ENCODE results near the gene PSMD12. TPM values are rescaled to one million over a fixed set of nuclear protein-coding genes. Genes with fewer than 3 reads are reported as not detected.
"Not testable (repeated sequence)": the region's sequence is repeated elsewhere in the genome, so short reads cannot be mapped to it uniquely, and the experiment has no call there.

The PSMD12 gene
- total RNA-seq, 2 donors from 2014 or later, result 60.3 to 75.2 TPM

DNA sequence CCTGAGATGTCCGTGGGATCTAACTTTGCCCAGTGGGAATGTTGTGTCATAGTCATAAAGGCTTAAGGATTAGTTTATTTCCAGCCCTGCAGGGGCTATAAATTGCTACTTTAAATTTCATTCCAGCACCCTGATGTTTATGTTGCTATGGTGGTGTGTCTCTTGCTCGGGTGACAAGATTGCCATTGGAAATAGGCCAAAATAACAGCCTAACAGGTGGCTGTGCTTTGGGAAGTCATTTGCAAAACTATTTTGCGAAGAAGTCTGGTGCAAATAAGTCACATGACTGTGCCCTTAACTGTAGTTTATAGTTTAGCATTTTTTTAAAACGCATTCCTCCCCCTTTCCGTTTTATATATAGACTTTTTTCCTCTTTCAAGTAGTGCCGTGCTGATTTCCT, 33.8 kb upstream of the PSMD12 start:
- peak overlapping the region; percentile 98 for H3K27ac Mint-ChIP-seq
- peaks cover 3% of the 10 kb centered on the region in 2 donors for H3K36me3 Mint-ChIP-seq (ENCODE audit: insufficient read depth in 2 of 2)
- peaks cover 84% of the 10 kb centered on the region for H3K4me1 Mint-ChIP-seq (ENCODE audit: low read depth)
- no peaks in the 10 kb centered on the region for H3K9me3 Mint-ChIP-seq
- ATAC-seq (replicated peaks in 1 of 2) (no peak), DNase-seq (no peak)
- H3K27me3 Mint-ChIP-seq (ENCODE audit: low read depth), result no peaks in the 10 kb centered on the region
- peak overlapping the region; percentile 81 to 96 for H3K4me3 Mint-ChIP-seq

DNA sequence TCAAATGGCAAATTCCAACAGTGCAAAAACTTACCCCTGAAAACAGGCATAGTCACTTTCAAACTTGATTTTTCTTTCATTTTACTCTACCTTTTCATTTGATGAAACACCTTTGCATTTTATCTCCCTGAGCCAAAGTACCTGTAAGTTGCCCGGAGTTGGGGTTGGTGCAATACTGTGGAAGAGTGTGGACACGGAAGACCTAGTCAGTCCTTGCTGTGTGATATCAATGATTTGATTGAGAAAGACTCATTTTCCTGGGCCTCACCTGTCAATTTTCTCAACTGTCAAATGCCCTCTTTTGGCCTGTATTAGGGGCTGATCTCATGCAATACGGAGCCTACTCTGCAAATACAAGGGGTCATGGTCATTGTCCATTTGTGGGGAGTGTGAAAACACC, 33.3 kb upstream of the PSMD12 start:
- peak overlapping the region; percentile 98 for H3K27ac Mint-ChIP-seq
- no peak for DNase-seq
- no peaks in the 10 kb centered on the region for H3K9me3 Mint-ChIP-seq
- H3K4me3 Mint-ChIP-seq, result peak overlapping the region; percentile 81 to 96
- no peaks in the 10 kb centered on the region for H3K27me3 Mint-ChIP-seq (ENCODE audit: low read depth)
- peaks cover 3 to 6% of the 10 kb centered on the region in 2 donors for H3K36me3 Mint-ChIP-seq (ENCODE audit: insufficient read depth in 2 of 2)
- peaks cover 83% of the 10 kb centered on the region for H3K4me1 Mint-ChIP-seq (ENCODE audit: low read depth)
- no peak for ATAC-seq (replicated peaks in 1 of 2)

DNA sequence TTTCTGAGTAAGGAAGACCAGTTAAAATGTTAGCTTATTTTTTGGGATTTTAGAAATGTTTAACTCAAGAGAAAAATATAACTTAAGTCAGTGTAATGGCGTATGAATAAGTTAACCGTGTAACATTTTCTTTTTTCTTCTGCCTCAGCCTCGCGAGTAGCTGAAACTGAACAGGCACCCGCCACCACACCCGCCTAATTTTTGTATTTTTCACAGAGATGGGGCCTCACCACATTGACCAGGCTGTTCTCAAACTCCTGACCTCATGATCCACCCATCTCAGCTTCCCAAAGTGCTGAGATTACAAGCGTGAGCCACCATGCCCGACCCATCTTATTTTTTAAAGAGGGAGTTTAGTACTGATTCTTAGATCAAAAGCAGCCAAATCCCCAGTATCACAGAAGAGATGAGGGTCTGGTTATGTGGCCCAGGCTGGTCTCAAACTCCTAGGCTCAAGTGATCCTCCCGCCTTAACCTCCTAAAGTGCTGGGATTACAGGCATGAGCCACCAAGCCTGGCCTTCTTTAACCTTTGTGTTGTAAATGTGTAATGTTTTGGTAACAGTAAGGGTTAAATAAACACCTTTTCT, 27.5 kb upstream of the PSMD12 start:
- Mint-ChIP-seq H3K4me1 (ENCODE audit: low read depth) (peaks cover 82% of the 10 kb centered on the region), H3K4me3 (peak overlapping the region in 1 of 2 donors; percentile 54), H3K36me3 (ENCODE audit: insufficient read depth in 2 of 2) (peaks cover 5 to 10% of the 10 kb centered on the region in 2 donors)

DNA sequence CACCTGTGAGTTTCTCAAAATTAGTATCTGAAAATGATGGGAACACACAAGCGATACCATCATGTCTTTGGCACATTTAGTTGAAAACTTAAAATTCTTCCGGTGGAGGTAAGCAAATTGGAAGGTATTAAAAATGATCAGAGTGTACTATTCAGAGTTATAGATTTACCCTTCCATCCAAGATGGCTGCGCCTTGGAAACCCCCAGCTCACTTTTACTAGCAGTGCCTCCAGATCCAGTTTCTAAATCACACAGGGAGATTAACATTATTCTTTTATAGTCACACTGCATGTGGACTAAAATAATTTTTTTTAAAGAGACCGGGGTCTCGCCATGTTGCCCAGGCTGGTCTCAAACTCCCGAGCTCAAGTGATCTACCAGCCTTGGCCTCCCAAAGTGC, 25.7 kb upstream of the PSMD12 start:
- Mint-ChIP-seq H3K27me3 (ENCODE audit: low read depth) (no peaks in the 10 kb centered on the region), H3K36me3 (ENCODE audit: insufficient read depth in 2 of 2) (peaks cover 2 to 7% of the 10 kb centered on the region in 2 donors), H3K27ac (peak overlapping the region; percentile 94), H3K9me3 (no peaks in the 10 kb centered on the region), H3K4me1 (ENCODE audit: low read depth) (peaks cover 85% of the 10 kb centered on the region), H3K4me3 (peak overlapping the region; percentile 55 to 72)
- DNase-seq, result peak in 1 of 2 donors; percentile 44
- ATAC-seq (replicated peaks in 1 of 2), result no peak

More for the DNA sequence above, 27.5 kb upstream of the PSMD12 start:
- ATAC-seq (replicated peaks in 1 of 2) (no peak), DNase-seq (no peak)
- Mint-ChIP-seq H3K9me3 (no peaks in the 10 kb centered on the region), H3K27ac (peak overlapping the region; percentile 94), H3K27me3 (ENCODE audit: low read depth) (no peaks in the 10 kb centered on the region)

DNA sequence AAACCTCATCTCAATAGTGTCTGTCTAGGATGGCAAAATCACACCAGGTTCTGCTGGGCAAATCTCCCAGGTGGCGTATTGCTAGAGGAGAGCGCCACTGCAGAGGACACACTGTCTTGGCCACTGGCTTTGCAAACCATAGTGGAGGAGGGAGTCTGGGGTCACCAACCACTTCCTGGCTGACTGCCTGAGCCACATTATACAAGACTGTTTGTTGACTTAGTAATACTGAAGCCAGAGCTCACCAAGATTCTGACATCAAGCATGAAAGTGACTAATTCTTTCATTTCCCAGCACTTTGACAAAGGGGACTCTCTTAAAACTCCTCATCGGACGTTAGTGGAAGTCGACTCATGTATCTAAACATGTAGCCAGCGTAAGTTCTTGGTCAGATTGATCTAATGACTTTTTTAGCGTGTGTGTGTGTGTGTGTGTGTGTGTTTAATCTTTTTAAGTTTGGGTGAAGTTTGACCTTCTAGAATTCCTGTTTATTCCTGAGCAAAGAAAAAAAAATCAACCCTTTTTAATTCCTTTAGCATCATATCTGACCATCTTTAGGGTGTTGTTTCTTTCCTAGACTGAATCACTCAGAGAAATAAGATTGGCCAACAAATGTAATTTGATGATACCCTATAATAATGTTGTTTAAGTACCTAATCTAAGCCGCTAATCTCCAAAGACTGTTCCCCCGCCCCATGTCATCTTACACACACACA, 24.4 kb upstream of the PSMD12 start:
- Mint-ChIP-seq H3K27ac (peak overlapping the region; percentile 84), H3K4me1 (ENCODE audit: low read depth) (peaks cover 96% of the 10 kb centered on the region)

DNA sequence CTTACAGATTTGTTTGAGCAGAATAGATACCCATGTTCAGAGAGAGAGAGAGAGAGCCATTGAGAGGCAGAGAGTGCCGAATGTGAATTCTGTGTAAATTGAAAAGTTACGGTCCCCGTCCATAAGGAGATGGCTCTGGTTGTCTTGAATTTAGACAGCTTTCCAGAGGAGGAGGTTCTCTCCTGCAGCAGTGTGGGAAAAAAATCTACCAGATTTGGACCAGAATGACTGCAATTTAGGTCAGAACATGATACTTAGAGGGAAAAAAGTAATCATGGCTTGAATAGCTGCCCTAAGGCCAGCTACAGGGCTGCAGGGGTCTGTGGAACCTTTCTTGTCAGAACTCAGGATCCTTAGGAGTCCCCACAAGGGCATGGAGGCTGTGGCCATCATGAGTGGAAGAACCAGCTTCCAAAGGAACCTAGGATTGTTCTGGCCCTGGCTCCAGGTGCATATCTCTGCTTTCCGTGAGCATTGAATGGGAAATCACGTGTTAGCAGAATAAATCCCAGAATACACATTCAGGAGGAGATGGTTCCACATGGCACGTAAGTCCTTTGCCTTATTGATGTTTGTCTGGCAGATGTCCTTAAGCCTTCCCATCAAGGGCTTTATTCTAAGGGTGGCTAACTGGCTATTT, 23.7 kb upstream of the PSMD12 start:
- peaks cover 0 to 2% of the 10 kb centered on the region in 2 donors for H3K9me3 Mint-ChIP-seq
- H3K27me3 Mint-ChIP-seq (ENCODE audit: low read depth), result no peaks in the 10 kb centered on the region
- H3K4me1 Mint-ChIP-seq (ENCODE audit: low read depth), result peaks cover 93% of the 10 kb centered on the region
- DNase-seq, result no peak
- peak overlapping the region; percentile 64 to 68 for H3K4me3 Mint-ChIP-seq
- no peak for ATAC-seq (replicated peaks in 1 of 2)
- peak overlapping the region; percentile 84 for H3K27ac Mint-ChIP-seq
- H3K36me3 Mint-ChIP-seq (ENCODE audit: insufficient read depth in 2 of 2), result peaks cover 3 to 8% of the 10 kb centered on the region in 2 donors

More for the DNA sequence above, 24.4 kb upstream of the PSMD12 start:
- Mint-ChIP-seq H3K36me3 (ENCODE audit: insufficient read depth in 2 of 2) (peaks cover 2 to 7% of the 10 kb centered on the region in 2 donors), H3K4me3 (peak overlapping the region; percentile 64 to 68), H3K9me3 (no peaks in the 10 kb centered on the region), H3K27me3 (ENCODE audit: low read depth) (no peaks in the 10 kb centered on the region)
- peak; percentile 85 to 88 for DNase-seq
- peak; percentile 94 to 97 for ATAC-seq (replicated peaks in 1 of 2)

DNA sequence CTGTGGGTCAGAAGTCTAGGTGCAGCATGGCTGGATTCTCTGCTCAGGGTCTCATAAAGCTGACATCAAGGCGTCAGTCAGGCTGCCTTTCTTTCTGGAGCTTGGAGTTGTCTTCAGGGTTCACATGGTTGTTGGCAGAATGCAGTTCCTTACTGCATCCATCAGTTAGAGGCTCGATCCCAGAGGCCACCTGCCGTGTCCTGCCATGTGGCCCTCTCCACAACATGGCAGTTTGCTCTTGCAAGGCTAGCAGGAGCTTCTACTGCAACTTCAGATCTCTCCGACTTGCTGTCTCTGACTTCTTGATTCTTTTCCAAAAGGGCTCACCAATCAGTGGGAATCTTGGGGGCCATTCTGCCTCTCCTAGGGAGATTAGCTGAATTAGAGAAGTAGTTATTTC, 22.6 kb upstream of the PSMD12 start:
- ATAC-seq (replicated peaks in 1 of 2) (no peak), DNase-seq (no peak)
- Mint-ChIP-seq H3K27me3 (ENCODE audit: low read depth) (no peaks in the 10 kb centered on the region), H3K4me3 (no peak overlapping the region), H3K4me1 (ENCODE audit: low read depth) (peaks cover 84% of the 10 kb centered on the region), H3K9me3 (peaks cover 0 to 2% of the 10 kb centered on the region in 2 donors), H3K27ac (peak overlapping the region; percentile 84), H3K36me3 (ENCODE audit: insufficient read depth in 2 of 2) (peaks cover 1% of the 10 kb centered on the region in 2 donors)

DNA sequence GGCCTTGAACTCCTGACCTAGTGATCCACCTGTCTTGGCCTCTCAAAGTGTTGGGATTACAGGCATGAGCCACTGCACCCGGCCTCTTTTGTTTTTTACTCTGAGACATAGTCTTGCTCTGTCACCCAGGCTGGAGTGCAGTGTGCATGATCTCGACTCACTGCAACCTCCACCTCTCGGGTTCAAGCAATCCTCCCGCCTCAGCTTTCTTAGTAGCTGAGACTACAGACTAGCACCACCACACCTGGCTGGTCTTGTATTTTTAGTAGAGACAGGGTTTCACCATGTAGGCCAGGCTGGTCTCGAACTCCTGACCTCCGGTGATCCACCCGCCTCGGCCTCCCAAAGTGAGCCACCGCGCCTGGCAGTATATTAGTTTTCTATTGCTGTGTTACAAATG, 22.2 kb upstream of the PSMD12 start:
- DNase-seq; ATAC-seq (replicated peaks in 1 of 2); H3K9me3 Mint-ChIP-seq; H3K36me3 Mint-ChIP-seq (ENCODE audit: insufficient read depth in 2 of 2); H3K27me3 Mint-ChIP-seq (ENCODE audit: low read depth): not testable (repeated sequence)
- Mint-ChIP-seq H3K4me1 (ENCODE audit: low read depth) (peaks cover 84% of the 10 kb centered on the region), H3K27ac (peak overlapping the region; percentile 84), H3K4me3 (peak overlapping the region in 1 of 2 donors; percentile 15)

DNA sequence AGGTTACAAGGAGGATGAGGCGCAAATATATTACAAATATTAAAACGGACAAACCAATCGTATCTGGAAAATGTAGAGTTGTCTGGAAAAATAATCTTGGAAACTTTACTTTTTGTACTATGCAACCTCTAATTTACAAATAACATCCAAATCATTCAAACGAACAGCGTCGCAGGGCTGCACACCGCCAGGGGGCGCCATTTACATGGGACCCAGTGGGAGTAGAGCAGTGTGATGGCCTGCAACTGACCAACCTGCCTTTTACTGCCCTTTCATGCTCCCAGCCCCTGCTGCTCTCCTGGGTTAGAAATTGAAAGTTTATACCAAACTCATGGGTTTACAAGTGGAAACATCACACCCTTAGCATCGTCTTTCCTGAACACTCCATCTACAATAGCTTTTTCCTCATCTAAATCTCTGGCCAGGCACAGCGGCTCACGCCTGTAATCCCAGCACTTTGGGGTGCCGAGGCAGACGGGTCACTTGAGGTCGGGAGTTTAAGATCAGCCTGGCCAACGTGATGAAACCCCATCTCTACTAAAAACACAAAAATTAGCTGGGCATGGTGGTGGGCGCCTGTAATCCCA, 20.7 kb upstream of the PSMD12 start:
- Mint-ChIP-seq H3K27ac (peak overlapping the region; percentile 38), H3K27me3 (ENCODE audit: low read depth) (no peaks in the 10 kb centered on the region), H3K36me3 (ENCODE audit: insufficient read depth in 2 of 2) (peaks cover 1% of the 10 kb centered on the region in 2 donors), H3K9me3 (peaks cover 0 to 2% of the 10 kb centered on the region in 2 donors), H3K4me3 (peak overlapping the region in 1 of 2 donors; percentile 13), H3K4me1 (ENCODE audit: low read depth) (peaks cover 81% of the 10 kb centered on the region)
- no peak for ATAC-seq (replicated peaks in 1 of 2)
- DNase-seq, result peak; percentile 74 to 86

DNA sequence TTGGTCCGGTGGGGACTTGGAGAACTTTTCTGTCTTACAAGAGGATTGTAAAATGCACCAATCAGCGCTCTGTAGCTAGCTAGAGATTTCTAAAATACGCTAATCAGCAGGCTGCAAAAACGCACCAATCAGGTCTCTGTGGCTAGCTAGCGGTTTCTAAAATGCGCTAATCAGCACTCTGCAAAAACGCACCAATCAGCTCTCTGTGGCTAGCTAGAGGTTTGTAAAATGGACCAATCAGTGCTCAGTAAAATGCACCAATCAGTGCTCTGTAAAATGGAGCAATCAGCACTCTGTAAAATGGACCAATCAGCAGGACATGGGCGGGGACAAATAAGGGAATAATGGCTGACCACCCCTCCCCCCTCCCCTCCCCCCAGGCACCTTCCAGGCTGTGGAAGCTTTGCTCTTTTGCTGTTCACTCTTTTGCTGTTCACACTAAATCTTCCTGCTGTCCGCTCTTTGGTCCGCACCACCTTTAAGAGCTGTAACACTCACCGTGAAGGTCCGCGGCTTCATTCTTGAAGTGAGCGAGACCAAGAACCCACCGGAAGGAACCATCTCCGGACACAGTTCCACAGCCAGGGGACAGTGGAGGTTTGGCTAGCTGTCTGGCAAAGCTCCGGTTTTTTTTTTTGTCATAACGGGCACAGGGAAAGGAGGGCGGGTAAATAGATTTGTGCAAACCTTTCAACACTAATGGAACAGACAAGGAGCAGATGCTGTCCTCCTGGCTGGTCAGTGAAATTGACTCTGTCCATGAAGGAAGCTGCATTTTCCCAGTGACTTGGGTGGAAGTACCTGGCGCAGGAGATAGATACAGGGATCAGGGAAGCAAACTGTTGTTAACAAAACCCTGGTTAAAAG, 19.0 kb upstream of the PSMD12 start:
- H3K4me3 Mint-ChIP-seq, result no peak overlapping the region
- peaks cover 0 to 2% of the 10 kb centered on the region in 2 donors for H3K9me3 Mint-ChIP-seq
- no peak overlapping the region for H3K27ac Mint-ChIP-seq
- peaks cover 1 to 6% of the 10 kb centered on the region in 2 donors for H3K36me3 Mint-ChIP-seq (ENCODE audit: insufficient read depth in 2 of 2)
- H3K4me1 Mint-ChIP-seq (ENCODE audit: low read depth), result peaks cover 76% of the 10 kb centered on the region
- DNase-seq, result no peak
- ATAC-seq (replicated peaks in 1 of 2), result no peak
- no peaks in the 10 kb centered on the region for H3K27me3 Mint-ChIP-seq (ENCODE audit: low read depth)

DNA sequence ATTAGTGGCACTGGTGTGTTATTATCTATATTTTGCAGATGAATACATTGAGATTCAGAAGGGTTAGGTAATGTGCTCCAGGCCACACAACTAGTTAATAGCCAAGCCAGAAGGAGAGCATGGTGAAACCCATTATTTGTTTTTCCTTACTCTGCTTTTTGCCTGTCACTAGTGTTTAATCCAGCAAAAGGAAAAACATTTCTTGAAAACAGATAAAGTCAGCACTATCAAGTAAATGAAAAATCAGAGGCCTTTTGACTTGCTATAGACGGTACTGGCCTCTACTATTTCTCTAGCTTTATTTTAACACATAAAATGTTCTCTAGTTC, 15.5 kb upstream of the PSMD12 start:
- DNase-seq (no peak), ATAC-seq (replicated peaks in 1 of 2) (no peak)
- H3K36me3 Mint-ChIP-seq (ENCODE audit: insufficient read depth in 2 of 2), result peaks cover 6 to 14% of the 10 kb centered on the region in 2 donors
- H3K4me1 Mint-ChIP-seq (ENCODE audit: low read depth), result peaks cover 55% of the 10 kb centered on the region
- H3K27ac Mint-ChIP-seq, result peak overlapping the region; percentile 92
- H3K27me3 Mint-ChIP-seq (ENCODE audit: low read depth), result no peaks in the 10 kb centered on the region
- peak overlapping the region; percentile 46 to 60 for H3K4me3 Mint-ChIP-seq
- H3K9me3 Mint-ChIP-seq, result peaks cover 0 to 2% of the 10 kb centered on the region in 2 donors

DNA sequence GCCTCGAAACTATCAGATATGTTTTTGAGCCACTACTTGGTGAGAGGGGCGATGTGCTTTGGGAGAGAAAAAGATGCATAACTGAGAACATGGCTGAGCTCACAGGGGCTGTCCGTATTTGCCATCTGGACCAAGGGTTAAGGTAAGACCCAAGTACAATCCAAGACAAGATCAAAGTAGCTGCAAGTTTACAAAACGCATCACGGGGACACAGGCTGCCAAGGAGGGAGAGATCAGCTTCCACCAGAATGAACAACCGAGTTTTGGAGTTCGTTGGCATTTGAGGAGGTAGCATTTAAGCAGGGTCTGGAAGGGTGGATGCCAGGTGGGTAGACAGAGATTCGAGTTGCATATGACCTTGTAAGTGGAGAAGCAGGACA, 12.9 kb upstream of the PSMD12 start:
- Mint-ChIP-seq H3K9me3 (no peaks in the 10 kb centered on the region), H3K27ac (peak overlapping the region; percentile 92), H3K36me3 (ENCODE audit: insufficient read depth in 2 of 2) (peaks cover 4 to 13% of the 10 kb centered on the region in 2 donors), H3K4me3 (peak overlapping the region; percentile 90 to 93), H3K27me3 (ENCODE audit: low read depth) (no peaks in the 10 kb centered on the region), H3K4me1 (ENCODE audit: low read depth) (peaks cover 65% of the 10 kb centered on the region)
- ATAC-seq (replicated peaks in 1 of 2) (no peak), DNase-seq (no peak)
